HCT116 (cell line): ENCODE results near the gene TWSG1. TPM values are rescaled to one million over a fixed set of nuclear protein-coding genes. Genes with fewer than 3 reads are reported as not detected.
"Not testable (repeated sequence)": the region's sequence is repeated elsewhere in the genome, so short reads cannot be mapped to it uniquely, and the experiment has no call there.

Source experiments
- ATAC-seq: fragments of 200-7000 bp; cut with Tn5 transposase; 2 replicates; pipeline ENCODE4 v1.9.1; 2020; ENCODE audit warnings: mild to moderate bottlenecking, moderate library complexity
- BruUV-seq: library from RNA; stranded (reverse); fragments of 400-500 nt; replicated peaks from 2 replicates; lab custom pipeline; 2021; lab: Mats Ljungman, UMichigan
- CTCF ChIA-PET: fragments of 300-600 bp; sonication (Branson Sonifier 250); formaldehyde crosslinking; loops from one replicate; lab custom pipeline; 2021; ENCODE audit warnings: antibody characterized with exemption; lab: Charles Lee
- POLR2A ChIA-PET: fragments of 300-600, 350-600 bp; sonication (Branson Sonifier 250); formaldehyde crosslinking; loops from one replicate; lab custom pipeline; 2021; ENCODE audit warnings: antibody characterized with exemption; lab: Charles Lee
- RAD21 ChIA-PET, 2 experiments: fragments of 300-600 bp; sonication (Branson Sonifier 250); formaldehyde crosslinking; loops; one replicate each; lab custom pipeline; 2023; ENCODE audit warnings: low total read pairs in 2 of 2; ENCODE audit not compliant: uncharacterized antibody in 2 of 2, unreplicated experiment in 2 of 2, low non-redundant PET in 1 of 2; lab: Charles Lee
- DNase-seq: peaks from one replicate; pipeline ENCODE4 v3.0.0-alpha.2; 2010; ENCODE audit warnings: low read depth, low spot score
- H2AFZ ChIP-seq: fragments of 200-600 bp; shearing (Covaris generic), sonication (generic); 2 replicates; pipeline ENCODE4 v1.6.1; 2017; ENCODE audit warnings: low read depth, mixed run types, mixed read lengths, antibody characterized with exemption, low read length; ENCODE audit not compliant: poor library complexity, severe bottlenecking
- H3K27ac ChIP-seq: 2 replicates; pipeline ENCODE4 v1.5.1; 2012; ENCODE audit warnings: low read depth, low read length
- H3K27me3 ChIP-seq: fragments of 200-600 bp; sonication (generic); 2 replicates; pipeline ENCODE4 v1.6.1; 2016; ENCODE audit warnings: mixed run types, low read length, mixed read lengths; ENCODE audit not compliant: insufficient read depth
- H3K36me3 ChIP-seq, 2 experiments: fragments of 200-500 bp in 1 of 2; fragments of 200-600 bp in 1 of 2; sonication (Bioruptor generic) in 1 of 2; sonication (generic) in 1 of 2; 2 replicates each; pipeline versions ENCODE4 v1.5.1 to v1.6.1; 2014 to 2016; ENCODE audit warnings: low read length in 2 of 2, inconsistent platforms in 1 of 2, mixed read lengths in 1 of 2, mixed run types in 1 of 2; ENCODE audit not compliant: insufficient read depth in 2 of 2, control insufficient read depth in 1 of 2
- H3K4me1 ChIP-seq, 2 experiments: fragments of 200-600 bp in 1 of 2; sonication (generic) in 1 of 2; 2 replicates each; pipeline versions ENCODE4 v1.5.1 to v1.6.1; 2012 to 2017; ENCODE audit warnings: low read length in 2 of 2, inconsistent platforms in 1 of 2, mild to moderate bottlenecking in 1 of 2, mixed read lengths in 1 of 2, mixed run types in 1 of 2, moderate library complexity in 1 of 2; ENCODE audit not compliant: insufficient read depth in 2 of 2, control insufficient read depth in 1 of 2
- H3K4me2 ChIP-seq: fragments of 200-600 bp; sonication (generic); 2 replicates; pipeline ENCODE4 v1.6.1; 2017; ENCODE audit warnings: mixed run types, low read length, mixed read lengths
- H3K4me3 ChIP-seq, 2 experiments: fragments of 200-600 bp in 1 of 2; sonication (generic) in 1 of 2; replicated peaks in 1 of 2; 2 replicates each; pipeline ENCODE4 v1.5.1; 2011 to 2016; ENCODE audit warnings: low read length in 2 of 2, control low read depth in 1 of 2, low read depth in 1 of 2, mild to moderate bottlenecking in 1 of 2, mixed read lengths in 1 of 2, mixed run types in 1 of 2
- H3K79me2 ChIP-seq: fragments of 200-600 bp; sonication (generic); 2 replicates; pipeline ENCODE4 v1.6.1; 2017; ENCODE audit warnings: mild to moderate bottlenecking, mixed run types, low read length, moderate library complexity, mixed read lengths; ENCODE audit not compliant: insufficient read depth
- H3K9ac ChIP-seq: fragments of 200-600 bp; sonication (generic); 2 replicates; pipeline ENCODE4 v1.6.1; 2016; ENCODE audit warnings: low read length, mixed read lengths
- H3K9me2 ChIP-seq: fragments of 200-600 bp; sonication (generic), shearing (Covaris generic); 2 replicates; pipeline ENCODE4 v1.6.1; 2017; ENCODE audit warnings: mixed run types, mild to moderate bottlenecking, moderate library complexity; ENCODE audit not compliant: insufficient read depth
- H3K9me3 ChIP-seq, 2 experiments: fragments of 200-500 bp in 1 of 2; fragments of 200-600 bp in 1 of 2; sonication (Bioruptor generic) in 1 of 2; sonication (generic) in 1 of 2; 2 replicates each; pipeline ENCODE4 v1.6.1; 2014 to 2017; ENCODE audit warnings: low read length in 2 of 2, mixed read lengths in 2 of 2, inconsistent platforms in 1 of 2, low read depth in 1 of 2, mild to moderate bottlenecking in 1 of 2, mixed run types in 1 of 2, moderate library complexity in 1 of 2; ENCODE audit not compliant: control insufficient read depth in 1 of 2, insufficient read depth in 1 of 2
- H4K20me1 ChIP-seq: fragments of 200-600 bp; sonication (generic), shearing (Covaris generic); 2 replicates; pipeline ENCODE4 v1.6.1; 2017; ENCODE audit warnings: mixed run types, mild to moderate bottlenecking, moderate library complexity; ENCODE audit not compliant: insufficient read depth
- EGR1 ChIP-seq: IDR thresholded peaks from 2 replicates; pipeline ENCODE4 v1.6.1; 2012; ENCODE audit warnings: low read depth
- ELF1 ChIP-seq: IDR thresholded peaks from 2 replicates; pipeline ENCODE4 v1.6.1; 2012; ENCODE audit warnings: low read depth, borderline replicate concordance
- EZH2 ChIP-seq: fragments of 200-600 bp; sonication (generic); IDR thresholded peaks from 2 replicates; pipeline ENCODE4 v1.6.1; 2017; ENCODE audit warnings: antibody characterized with exemption, mixed run types
- FOSL1 ChIP-seq: IDR thresholded peaks from 2 replicates; pipeline ENCODE4 v1.6.1; 2012; ENCODE audit warnings: low read depth
- JUND ChIP-seq: IDR thresholded peaks from 2 replicates; pipeline ENCODE4 v1.6.1; 2012
- POLR2A ChIP-seq: IDR thresholded peaks from 2 replicates; pipeline ENCODE4 v1.7.0; 2011; ENCODE audit warnings: borderline replicate concordance; ENCODE audit not compliant: insufficient read depth, insufficient read length; ENCODE audit errors: extremely low read depth
- RAD21 ChIP-seq: IDR thresholded peaks from 2 replicates; pipeline ENCODE4 v1.6.1; 2012; ENCODE audit warnings: low read depth, mild to moderate bottlenecking
- ZFX ChIP-seq: fragments of 450-650 bp; IDR thresholded peaks from 2 replicates; pipeline ENCODE4 v1.6.1; 2017
- ZNF274 ChIP-seq: fragments of 200-500 bp; sonication (Bioruptor generic); IDR thresholded peaks from 2 replicates; pipeline ENCODE4 v1.6.1; 2014; ENCODE audit warnings: mild to moderate bottlenecking, low read depth, low read length, inconsistent platforms
- intact Hi-C: fragments of 100-400 bp; cut with micrococcal nuclease; formaldehyde crosslinking; loops from 2 replicates; pipeline ENCODE4 v1.10.0; 2022
- total RNA-seq: library from RNA; stranded (reverse); gene quantifications from one replicate; pipeline ENCODE4 v1.2.1, GENCODE V29; 2021; ENCODE audit not compliant: unreplicated experiment
- TF ChIP-seq, protein P1 (sequence below): IDR thresholded peaks from 2 replicates; pipeline ENCODE4 v1.6.1; 2012; ENCODE audit warnings: low read depth

The TWSG1 gene
- total RNA-seq, 1 experiment from 2014 or later: 35.7 TPM

DNA sequence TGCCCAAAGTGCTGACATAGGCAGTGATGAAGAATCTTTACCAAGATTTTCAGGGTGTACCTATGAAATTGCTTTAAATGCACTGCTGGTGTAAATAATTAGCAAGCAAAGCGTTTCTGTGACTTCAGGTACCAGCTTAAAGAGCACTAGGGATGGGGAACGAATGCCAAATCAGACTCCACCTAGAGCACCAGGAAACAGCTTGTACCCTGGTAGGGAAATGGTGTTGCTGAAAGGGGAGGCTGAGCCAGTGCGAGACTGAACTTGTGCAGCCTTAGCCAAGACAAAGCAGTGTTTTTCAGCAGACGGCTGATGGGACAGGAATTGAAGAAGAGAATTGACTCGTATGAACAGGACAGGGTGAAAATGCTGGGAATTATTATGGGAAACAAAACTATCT, 65.6 kb downstream of the TWSG1 start:
- Histone ChIP-seq H4K20me1 (no peaks in the 10 kb centered on the region), H3K4me2 (no peak overlapping the region), H3K4me1 (no peaks in the 10 kb centered on the region), H3K9me3 (no peaks in the 10 kb centered on the region), H3K4me3 (no peak overlapping the region), H2AFZ (no peak overlapping the region), H3K79me2 (no peaks in the 10 kb centered on the region), H3K9me2 (no peaks in the 10 kb centered on the region; the same call in 1 of the 2 replicates), H3K27ac (no peak overlapping the region), H3K27me3 (no peaks in the 10 kb centered on the region), H3K36me3 (0 out of 4 replicates have a peak, but pooled peaks cover 0 to 3% of the 10 kb centered on the region in 2 experiments), H3K9ac (no peak overlapping the region)
- BruUV-seq: TSS peak; percentile 25
- ChIA-PET CTCF (no interaction called here), RAD21 (no interaction called here), POLR2A (no interaction called here)
- ATAC-seq: no peak
- TF ChIP-seq ELF1 (no peak), ZNF274 (no peak), EGR1 (no peak), FOSL1 (no peak), RAD21 (no peak), POLR2A (no peak), ZFX (no peak)
- intact Hi-C loops: no loop called here
- DNase-seq: no peak

DNA sequence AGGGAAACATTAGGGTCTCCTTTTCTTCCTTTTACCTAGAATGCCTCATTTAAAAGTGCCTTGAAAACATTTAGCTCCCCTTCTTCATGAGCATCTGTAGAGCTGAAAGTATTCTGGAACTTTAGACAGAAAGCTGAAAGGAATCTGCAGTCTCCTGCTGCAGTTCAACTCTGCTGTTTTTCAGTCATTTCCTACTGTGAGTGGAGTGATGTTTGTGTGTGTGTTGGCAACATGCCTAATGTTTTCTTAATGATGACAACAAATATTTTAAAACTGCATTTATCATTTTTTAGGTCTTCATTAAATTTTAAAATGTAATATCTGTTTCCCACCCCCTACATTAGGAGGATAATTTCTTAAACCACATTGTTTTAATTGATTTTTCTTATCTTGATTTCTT, 66.6 kb downstream of the TWSG1 start:
- no peak for DNase-seq
- TF ChIP-seq JUND: no peak
- TF ChIP-seq, protein P1, sequence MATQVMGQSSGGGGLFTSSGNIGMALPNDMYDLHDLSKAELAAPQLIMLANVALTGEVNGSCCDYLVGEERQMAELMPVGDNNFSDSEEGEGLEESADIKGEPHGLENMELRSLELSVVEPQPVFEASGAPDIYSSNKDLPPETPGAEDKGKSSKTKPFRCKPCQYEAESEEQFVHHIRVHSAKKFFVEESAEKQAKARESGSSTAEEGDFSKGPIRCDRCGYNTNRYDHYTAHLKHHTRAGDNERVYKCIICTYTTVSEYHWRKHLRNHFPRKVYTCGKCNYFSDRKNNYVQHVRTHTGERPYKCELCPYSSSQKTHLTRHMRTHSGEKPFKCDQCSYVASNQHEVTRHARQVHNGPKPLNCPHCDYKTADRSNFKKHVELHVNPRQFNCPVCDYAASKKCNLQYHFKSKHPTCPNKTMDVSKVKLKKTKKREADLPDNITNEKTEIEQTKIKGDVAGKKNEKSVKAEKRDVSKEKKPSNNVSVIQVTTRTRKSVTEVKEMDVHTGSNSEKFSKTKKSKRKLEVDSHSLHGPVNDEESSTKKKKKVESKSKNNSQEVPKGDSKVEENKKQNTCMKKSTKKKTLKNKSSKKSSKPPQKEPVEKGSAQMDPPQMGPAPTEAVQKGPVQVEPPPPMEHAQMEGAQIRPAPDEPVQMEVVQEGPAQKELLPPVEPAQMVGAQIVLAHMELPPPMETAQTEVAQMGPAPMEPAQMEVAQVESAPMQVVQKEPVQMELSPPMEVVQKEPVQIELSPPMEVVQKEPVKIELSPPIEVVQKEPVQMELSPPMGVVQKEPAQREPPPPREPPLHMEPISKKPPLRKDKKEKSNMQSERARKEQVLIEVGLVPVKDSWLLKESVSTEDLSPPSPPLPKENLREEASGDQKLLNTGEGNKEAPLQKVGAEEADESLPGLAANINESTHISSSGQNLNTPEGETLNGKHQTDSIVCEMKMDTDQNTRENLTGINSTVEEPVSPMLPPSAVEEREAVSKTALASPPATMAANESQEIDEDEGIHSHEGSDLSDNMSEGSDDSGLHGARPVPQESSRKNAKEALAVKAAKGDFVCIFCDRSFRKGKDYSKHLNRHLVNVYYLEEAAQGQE: no peak
- TF ChIP-seq EZH2: no peak
- TF ChIP-seq EGR1: no peak
- TF ChIP-seq FOSL1: no peak
- no peak for TF ChIP-seq POLR2A
- Histone ChIP-seq H3K27me3 (no peaks in the 10 kb centered on the region), H3K4me2 (no peak overlapping the region), H3K4me1 (no peaks in the 10 kb centered on the region), H3K79me2 (no peaks in the 10 kb centered on the region), H4K20me1 (no peaks in the 10 kb centered on the region), H3K4me3 (no peak overlapping the region), H3K9me3 (no peaks in the 10 kb centered on the region), H3K9ac (no peak overlapping the region), H3K27ac (no peak overlapping the region), H3K9me2 (no peaks in the 10 kb centered on the region; the same call in 1 of the 2 replicates), H2AFZ (no peak overlapping the region), H3K36me3 (0 out of 4 replicates have a peak, but pooled peaks cover 0 to 3% of the 10 kb centered on the region in 2 experiments)
- BruUV-seq: no TSS peak
- intact Hi-C loops: no loop called here
- ChIA-PET RAD21 (no interaction called here), POLR2A (no interaction called here), CTCF (no interaction called here)
- no peak for ATAC-seq

DNA sequence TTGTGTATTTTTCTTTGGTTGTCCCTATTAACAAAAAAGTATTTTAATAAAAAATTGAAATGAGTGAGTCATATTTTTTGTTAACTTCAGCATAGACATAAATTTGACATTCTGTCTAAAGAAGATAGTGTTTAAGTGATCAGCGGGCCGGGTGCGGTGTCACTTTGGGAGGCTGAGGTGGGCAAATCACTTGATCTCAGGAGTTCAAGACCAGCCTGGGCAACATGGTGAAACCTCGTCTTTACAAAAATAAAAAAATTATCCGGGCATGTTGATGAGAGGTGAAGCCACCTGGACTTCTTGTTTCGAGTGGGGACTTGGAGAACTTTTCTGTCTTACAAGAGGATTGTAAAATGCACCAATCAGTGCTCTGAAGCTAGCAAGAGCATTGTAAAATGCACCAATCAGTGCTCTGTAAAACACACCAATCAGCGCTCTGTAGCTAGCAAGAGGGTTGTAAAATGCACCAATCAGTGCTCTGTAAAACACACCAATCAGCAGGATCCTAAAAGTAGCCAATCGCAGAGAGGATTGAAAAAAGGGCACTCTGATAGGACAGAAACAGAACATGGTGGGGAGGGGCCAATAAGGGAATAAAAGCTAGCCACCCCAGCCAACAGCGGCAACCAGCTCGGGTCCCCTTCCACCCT, 67.9 kb downstream of the TWSG1 start:
- H3K9ac ChIP-seq, ATAC-seq, H3K9me3 ChIP-seq, H3K79me2 ChIP-seq, H3K4me3 ChIP-seq, H3K4me1 ChIP-seq, H3K4me2 ChIP-seq, H3K9me2 ChIP-seq, H4K20me1 ChIP-seq, BruUV-seq, H3K27me3 ChIP-seq, H2AFZ ChIP-seq, DNase-seq, H3K27ac ChIP-seq, H3K36me3 ChIP-seq, CTCF ChIA-PET, POLR2A ChIA-PET, RAD21 ChIA-PET, intact Hi-C loops: not testable (repeated sequence)
